T-helper 2 cell treated with Interferon-gamma antibody and Interleukin-4, amounts not matched to agents 100 ng/mL and 5 ng/mL, for 36 hours (primary cell): ENCODE data around the gene NXT1. TPM values are rescaled to one million over a fixed set of nuclear protein-coding genes. Genes with fewer than 3 reads are reported as not detected.
"Not testable (repeated sequence)": the region's sequence is repeated elsewhere in the genome, so short reads cannot be mapped to it uniquely, and the experiment has no call there.

Experiments
- intact Hi-C: fragments of 100-400 bp; cut with micrococcal nuclease; formaldehyde crosslinking; loops from one replicate; pipeline ENCODE4 v1.15.1; 2023
- total RNA-seq: library from RNA; stranded (reverse); gene quantifications from 2 replicates; pipeline ENCODE4 v1.2.3, GENCODE V29; 2022

The NXT1 gene
- 34.2 and 35.1 TPM in 2 replicates for total RNA-seq

DNA sequence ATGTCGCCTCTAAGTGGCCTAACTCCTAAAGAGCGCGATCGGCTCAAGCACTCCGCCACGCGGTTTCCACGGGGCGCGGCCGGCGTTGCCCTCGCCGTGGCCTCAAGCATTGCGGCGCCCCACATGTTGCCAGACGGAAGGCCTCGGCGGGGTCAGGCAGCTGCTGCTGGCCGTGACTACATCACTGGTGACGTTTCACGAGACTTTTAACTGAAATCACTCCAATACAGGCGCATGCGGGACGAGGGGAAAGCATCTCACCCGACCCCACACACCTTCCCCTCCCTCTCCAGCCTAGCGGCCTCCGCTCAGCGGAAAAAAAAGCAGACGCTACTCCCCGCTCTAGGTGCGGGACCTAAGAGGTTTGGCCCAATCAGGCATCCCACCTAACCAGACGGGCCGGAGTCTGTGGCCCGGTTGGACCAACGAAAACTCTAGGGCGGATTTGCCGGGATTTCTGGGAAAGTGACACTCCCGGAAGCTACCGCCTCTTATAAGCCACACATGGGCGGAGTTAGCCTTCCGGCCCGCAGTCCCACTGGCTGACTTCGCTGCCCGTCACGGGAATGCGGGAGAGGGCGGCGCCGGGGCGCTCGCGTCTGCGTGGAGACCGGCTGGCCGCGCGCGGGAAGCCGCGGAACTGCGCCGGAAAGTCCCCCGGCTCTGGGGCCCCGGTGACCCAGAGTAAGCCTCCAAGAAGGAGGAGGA lies at the start of gene NXT1:
Gene NXT1 (plus strand): TSS at position 596 of the 708 bp plus-strand sequence. CDS start 3,251 bp downstream, outside the sequence.
- intact Hi-C loops: loop anchor here (1.0 to 2.0 kb wide), 5 partner anchors 8 to 256 kb away; partner anchors contain the start of genes GZF1 and NAPB

DNA sequence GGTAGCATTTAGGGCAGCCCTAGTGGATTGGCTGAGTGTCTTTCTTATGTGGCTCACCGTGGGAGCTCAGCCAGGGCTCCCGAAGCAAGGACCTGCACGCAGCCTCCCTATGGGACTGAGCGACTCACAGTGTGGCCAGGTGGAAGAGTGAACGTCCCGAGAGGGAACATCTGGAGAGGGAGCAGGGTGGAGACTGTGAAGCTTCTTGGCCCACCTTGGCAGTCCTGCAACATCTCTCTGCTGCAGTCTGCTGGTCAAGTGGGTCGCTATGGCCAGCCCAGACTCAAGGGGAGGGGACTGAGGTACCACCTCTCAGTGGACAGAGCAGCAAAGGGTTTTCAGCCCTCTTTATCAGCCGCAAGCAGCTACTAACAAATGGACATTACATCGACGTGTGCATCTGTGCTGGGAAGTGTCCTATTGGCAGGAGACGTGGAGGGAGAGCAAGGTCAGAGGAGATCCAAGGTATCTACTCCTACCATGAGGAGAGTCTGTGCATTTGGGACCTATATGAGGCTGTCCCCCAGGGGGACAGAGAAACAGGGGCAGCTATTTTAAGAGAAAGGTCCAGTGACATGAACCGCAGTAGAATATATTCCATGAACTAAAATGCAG lies 49.0 kb upstream of the NXT1 start:
- intact Hi-C loops: no loop called here

DNA sequence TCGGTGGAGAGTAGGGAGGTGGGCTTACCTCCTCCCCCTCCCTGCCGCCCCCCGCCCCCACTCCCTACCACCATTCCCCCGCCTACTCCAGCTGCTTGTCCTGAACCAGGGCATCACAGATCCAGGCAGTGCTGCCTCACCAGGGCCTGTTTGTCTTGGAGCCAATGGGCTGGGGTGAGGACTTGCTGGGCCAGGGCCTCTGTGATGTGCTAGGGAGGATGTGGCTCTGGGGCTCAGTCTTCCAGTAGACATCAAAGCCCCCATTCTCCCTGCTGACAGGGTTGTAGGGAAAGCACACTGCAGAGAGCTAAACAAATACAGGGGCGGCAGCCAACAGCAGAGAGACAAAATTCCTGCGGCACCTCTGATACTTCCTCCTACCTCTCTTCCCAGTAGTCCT lies 48.2 kb upstream of the NXT1 start:
- intact Hi-C loops: no loop called here

DNA sequence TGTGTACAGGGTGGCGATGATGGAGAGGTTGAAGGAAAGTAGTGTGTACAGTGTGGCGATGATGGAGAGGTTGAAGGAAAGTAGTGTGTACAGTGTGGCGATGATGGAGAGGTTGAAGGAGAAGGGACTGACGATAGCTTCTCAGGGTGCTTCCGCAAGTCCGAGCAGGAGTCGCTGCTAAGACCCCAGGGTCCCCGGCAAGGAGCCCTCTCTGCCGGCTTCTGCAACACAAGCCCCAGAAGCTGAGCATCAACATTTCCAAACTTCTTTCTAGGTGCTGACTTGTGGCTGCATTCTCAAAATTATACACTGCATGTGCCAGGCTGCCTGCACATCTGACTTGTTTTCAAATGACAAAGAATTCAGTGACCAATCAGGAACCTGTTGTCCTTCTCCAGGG lies 47.8 kb upstream of the NXT1 start:
- intact Hi-C loops: no loop called here

DNA sequence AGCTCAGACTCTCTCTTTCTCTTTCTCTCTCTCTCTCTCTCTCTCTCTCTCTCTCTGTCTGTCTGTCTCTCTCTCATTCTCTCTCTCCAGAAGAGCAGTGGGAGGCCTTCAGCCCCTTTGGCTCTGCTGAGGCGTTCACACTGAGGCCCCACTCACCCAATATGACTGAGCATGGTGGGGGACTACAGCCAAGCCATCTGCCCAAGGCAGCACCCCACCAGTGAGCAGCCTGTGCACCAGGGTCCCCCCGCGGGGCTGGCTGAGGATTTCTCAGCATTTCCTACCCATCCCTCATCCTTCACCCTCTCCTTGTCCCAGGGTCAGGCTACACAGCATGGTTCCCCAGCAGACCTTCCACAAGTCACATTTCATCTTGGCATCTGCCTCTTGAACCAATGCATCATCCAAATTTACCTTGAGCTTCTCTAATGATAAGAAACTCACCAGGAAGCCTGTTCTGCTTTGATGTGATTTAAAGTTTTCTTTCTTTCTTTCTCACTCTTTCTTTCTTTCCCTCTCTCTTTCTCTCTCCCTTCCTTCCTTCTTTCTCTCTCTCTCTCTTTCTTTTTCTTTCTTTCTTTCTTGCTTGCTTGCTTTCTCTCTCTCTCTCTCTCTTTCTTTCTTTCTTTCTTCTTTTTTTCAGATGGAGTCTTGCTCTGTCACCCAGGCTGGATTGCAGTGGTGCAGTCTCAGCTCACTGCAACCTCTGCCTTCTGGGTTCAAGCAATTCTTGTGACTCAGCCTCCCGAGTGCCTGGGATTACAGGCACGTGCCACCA lies 47.1 kb upstream of the NXT1 start:
- intact Hi-C loops: no loop called here

DNA sequence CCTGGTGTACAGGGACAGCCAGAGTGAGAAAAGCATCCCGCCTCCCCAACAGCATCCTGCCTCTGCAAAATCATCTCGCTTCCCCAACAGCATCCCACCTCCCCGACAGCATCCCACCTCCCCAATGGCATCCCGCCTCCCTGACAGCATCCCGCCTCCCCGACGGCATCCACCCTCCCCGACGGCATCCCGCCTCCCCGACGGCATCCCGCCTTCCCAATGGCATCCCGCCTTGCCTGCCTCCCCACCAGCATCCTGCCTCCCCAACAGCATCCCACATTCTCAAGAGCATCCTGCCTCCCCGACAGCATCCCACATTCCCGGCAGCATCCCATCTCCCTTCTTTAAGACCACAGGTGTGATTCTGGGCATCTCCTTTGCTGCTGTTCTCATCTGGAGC lies 46.0 kb upstream of the NXT1 start:
- intact Hi-C loops: no loop called here

DNA sequence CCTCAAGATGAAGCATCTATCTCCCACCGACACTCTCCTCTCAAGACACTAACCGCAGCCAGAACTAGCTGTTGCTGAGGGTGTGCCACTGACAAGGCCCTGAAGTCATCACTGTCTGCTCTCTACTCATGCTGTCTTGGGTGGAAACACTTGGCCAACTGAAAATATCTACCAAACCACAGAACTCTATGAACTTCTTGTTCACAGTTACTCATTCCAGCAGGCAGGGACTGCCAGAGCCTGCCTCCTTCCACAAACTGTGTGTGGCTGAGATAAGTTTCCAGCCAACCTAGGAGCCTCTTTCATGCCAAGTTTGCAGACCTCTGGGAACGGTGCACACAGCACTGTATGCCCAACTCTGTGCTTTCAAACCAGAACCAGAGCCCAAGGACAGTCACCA lies 45.5 kb upstream of the NXT1 start:
- intact Hi-C loops: no loop called here

DNA sequence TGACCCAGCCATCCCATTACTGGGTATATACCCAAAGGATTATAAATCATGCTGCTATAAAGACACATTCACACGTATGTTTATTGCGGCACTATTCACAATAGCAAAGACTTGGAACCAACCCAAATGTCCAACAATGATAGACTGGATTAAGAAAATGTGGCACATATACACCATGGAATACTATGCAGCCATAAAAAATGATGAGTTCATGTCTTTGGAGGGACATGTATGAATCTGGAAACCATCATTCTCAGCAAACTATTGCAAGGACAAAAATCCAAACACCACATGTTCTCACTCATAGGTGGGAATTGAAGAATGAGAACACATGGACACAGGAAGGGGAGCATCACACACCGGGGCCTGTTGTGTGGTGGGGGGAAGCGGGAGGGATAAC lies 43.2 kb upstream of the NXT1 start:
- intact Hi-C loops: not testable (repeated sequence)

DNA sequence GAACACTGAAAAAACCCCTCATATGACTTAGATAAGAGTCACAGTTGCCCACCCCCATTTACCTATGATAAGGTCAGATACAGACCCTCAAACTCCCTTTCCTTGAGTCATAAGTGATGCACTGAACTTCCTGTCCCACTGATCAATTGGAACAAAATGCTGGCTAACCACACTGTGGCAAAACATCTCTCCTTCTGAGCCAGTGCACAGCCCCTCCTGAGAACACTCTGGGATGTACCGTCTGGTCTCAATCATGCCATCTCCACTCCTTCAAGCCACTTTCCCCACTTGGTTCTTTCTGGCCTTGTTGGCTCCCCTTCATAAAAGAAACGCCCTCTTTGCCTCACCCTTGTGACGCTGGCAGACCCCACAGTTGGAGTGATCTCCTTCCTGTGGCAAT lies 42.6 kb upstream of the NXT1 start:
- intact Hi-C loops: no loop called here

DNA sequence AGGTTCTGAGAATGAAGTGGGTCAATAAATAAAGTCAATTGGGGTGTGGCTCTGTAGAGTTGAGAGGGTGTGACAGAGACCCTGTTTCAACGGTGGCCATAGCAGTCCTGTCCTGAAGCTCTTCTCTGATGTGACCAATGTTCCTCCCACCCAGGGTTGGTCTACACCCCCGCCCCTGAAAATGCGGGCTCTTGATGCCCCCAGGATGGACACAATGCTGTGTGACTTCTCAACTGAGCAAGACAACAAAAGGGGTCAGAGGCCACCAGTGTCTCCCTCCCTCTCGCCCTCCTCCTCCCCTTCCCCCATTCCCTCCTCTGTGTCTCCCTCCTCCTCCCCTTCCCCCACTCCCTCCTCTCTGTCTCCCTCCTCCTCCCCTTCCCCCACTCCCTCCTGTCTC lies 41.7 kb upstream of the NXT1 start:
- intact Hi-C loops: no loop called here

DNA sequence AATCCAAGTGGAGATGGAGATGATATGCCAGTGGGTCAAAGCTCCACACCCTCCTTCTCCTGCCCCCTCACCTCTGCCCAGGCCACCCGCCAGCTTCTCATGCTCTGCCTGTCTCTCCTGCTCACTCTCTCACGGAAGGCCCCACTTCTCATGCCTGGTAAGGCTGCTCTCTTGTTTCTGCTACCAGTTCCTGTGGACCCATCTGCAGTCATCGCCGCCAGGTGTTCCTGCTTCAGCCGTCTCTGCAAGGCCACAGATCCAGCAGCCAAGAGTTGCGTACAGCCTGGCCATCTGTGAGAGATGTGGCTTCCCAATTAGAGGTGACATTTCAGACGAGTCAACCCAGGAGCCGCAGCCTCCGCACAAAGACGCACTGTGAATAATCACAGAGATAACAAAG lies 40.8 kb upstream of the NXT1 start:
- intact Hi-C loops: no loop called here

DNA sequence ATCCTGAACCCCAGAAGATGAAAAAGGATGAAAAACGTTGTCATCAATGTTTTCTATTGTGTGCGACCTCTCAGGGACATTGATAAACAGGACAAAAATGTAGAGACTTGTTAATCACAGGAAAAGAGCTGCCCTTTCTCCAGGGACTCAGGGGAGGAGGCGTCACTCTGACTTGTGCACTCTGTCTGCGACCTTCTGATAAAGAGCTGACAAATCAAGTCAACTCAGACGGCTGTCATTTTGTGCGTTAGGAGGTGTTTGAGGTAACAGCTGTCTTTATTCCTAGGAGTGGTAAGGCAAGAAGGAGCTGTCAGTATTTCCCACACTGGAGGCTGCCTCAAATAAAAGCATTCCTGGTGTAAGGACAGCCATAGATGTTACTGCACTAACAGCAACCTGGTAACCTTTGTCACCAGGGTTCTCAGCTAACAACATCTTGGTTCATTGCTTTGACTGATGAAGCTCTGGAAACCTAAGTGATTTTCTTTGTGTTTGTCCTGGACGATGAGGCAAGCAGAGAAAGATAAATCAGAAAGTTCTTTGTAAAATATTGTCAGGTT lies 38.6 kb upstream of the NXT1 start:
- intact Hi-C loops: no loop called here

DNA sequence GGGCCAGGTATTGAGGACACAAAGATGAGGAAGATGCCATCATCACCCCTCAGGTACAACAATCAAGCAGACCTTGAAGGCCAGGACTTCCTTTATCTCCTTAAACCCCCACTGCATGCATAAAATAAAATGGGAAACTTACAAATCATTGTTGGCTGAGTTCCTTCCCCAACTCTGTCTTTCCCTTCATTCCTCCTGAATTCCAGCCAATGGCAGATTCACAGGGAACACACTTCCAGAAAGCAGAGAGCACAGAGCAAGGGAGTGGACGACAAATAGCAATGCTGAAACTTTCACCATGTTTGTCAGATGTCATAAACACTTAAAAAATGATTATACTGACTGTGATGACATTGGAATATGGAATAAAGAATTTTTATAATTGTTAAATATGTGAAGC lies 37.3 kb upstream of the NXT1 start:
- intact Hi-C loops: no loop called here

DNA sequence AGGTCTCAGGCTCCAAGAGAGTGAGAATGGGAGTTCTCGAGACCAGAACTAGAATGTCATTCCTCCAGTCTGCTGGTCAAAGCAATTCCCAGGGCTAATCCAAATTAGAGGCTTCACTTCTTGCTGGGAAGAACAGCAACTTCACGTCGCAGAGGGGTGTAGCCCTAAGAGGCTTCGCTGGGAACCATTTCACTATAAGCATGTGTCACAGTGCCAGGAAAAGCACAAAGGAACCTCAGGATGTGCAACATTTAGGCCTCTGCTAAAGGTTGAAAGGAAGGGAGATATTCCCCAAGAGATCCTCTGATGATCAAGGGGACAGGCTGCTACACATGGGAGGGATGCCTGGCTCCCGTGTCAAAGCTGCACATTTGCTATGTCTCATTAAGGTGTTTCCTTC lies 35.9 kb upstream of the NXT1 start:
- intact Hi-C loops: no loop called here

DNA sequence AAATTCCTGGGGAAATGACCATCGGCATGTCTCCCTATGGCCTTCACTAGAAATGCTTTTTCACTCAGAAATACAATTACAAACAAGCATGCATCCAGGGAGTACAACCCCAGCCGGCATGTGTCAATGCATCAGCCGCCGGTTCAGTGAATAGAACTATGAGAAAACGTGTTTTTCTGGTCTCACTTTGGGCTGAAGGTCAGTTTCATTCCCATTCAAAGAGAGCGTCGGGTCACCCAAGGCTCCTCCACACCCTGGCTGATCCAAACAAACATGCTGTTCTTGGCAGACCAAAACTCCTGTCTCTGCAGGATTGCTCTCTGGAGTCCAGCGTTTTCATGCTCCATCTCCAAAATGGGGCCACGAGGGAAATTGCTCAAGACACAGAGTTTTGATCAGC lies 35.5 kb upstream of the NXT1 start:
- intact Hi-C loops: no loop called here

DNA sequence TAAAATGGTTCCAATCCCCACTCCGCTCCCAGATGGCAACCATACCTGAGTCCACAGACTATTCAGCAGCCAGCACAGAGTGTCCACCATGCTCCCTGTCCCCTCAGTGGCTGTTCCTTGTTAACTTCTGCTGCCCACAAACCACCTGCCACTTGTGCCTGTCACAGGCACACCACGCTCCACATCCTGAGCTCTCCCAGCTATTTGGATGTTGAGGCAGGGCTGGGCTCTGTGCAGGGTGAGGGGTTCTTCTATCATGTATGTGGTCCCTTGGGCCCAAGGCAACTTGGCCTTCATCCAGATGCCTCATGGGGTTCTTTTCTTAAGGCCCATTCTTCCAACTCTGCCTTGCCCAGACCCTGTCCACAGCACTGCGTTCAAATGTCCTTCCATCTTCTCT lies 34.0 kb upstream of the NXT1 start:
- intact Hi-C loops: no loop called here

DNA sequence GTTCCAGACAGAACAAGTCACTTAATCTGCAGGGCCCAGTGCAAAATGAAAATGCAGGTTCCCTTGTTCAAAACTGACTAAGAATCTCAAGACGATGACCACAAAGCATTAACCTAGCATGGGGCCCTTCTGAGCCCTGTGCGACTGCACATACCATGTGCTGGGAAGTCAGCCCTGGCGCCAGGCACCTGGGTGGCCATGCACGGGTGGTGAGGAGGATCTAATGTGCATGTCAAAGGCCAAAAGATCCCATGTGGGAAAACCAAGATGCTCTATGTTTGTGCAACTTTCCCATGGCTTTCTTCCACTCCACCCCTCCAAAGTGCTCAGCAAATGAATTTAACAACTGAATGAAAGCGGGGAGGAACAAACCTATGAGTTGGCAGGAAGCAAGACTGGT lies 33.5 kb upstream of the NXT1 start:
- intact Hi-C loops: no loop called here

DNA sequence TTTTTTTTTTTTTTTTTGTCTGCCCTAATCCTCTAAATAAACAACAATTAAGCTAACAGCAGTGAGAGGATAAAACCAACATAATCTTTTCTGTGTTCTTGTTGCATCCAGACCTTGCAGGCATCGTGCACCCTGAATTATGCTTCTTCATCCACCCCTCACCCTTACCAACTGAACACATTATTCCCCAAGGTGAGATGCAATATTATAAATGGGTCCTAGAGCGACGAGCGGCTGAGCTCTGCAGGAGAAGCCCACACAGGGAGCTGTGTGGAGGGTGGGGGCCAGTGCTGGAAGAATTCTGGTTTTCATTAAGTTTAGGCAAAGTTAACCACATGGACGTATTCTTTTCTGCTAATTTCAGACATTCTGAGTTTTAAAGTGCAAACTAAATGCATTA lies 32.2 kb upstream of the NXT1 start:
- intact Hi-C loops: no loop called here

DNA sequence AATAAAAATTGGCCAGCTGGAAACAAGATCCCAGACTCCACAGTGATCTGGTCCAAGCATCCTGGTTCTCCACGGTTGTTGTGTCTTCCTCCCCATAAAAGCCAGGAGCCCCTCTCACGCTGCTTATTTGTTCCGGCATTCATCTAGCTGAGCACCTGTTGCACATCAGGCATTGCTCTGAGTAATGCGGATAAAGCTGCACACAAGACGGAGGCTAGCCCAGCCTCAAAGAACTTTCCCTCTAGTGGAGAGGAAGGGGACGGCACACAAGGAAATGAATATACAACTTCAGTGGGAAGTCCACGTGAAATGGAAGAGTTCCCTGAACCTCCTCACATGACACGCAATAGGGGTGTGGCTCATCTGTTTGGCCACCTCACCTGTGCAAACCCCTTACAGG lies 30.3 kb upstream of the NXT1 start:
- intact Hi-C loops: no loop called here

DNA sequence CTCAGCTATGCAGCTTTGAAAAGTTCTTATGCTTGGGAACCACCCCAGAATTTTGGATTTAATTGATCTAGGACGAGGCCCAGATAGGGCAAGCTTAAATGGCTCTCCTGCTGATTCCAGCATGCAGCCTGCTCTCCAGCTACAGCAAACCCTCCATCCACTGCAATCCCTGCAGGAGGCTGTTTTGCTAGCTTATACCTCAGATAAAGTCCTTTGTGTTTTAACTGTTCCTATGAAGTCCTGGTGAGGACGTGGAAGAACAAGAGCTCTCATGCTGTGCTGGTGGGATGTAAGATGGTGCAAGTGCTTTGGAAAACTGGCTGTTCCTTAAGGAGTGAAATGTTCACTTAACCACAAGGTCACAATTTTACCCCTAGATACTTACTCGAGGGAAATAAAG lies 25.5 kb upstream of the NXT1 start:
- intact Hi-C loops: no loop called here

DNA sequence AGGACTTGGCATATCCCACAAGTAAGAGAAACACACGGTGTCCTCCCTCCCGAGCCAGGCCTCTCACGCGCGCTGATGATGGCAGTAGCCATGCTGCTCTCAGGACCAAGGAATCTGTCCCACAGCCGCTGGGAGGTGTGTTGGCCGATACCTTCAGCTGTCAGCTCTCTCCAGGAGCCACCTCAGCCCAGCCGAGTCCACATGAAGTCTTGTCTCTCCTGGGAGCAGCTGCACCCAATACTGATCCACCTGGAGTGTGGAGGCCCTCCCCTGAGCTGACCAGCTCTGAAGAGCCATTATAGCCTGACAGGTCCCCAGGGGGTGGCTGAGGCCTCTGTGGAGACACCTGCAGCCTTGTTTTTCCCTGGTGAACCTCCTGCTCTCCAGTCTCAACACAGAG lies 23.8 kb upstream of the NXT1 start:
- intact Hi-C loops: no loop called here

DNA sequence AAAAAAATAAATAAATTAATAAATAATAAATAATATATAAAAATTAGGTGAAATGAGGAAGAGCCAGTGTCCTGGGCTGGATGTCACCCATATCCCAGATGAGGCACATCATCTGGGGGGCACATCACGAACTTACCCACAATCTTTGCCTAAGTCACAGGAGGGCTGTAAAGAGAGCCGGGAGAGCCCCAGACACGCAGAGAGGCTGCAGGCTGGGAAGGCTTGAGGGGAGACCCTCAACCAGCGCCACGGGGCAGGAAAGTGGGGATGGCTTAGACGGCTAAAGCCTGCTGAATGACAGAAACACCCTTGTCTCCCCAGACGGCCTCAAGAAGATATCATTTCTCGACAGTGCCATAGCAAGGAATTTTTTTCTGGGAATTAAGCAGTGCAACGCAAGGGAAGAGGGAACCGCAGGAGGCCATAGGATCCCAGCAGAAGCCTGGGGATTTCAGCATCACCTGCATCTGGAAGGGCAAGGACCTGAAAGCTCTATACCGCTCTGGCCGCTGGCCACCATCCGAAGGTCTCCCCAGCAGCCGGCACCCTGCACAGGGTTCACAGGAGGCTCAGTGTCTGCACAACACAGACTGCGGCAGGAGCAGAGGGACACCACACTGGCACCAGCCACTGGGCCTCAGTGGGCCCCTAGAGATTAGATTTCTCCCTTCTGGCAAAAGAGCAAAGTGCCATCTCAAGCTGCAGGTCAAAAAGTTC lies 22.8 kb upstream of the NXT1 start:
- intact Hi-C loops: no loop called here
